ENCODE measurements around the gene MAPK12.

The MAPK12 gene

GRCh38 chr22:50268655-50269113 lies 7.2 kb upstream of the MAPK12 start:
- no peak for DNase-seq (ENCODE audit: low read depth, low spot score)

DNA sequence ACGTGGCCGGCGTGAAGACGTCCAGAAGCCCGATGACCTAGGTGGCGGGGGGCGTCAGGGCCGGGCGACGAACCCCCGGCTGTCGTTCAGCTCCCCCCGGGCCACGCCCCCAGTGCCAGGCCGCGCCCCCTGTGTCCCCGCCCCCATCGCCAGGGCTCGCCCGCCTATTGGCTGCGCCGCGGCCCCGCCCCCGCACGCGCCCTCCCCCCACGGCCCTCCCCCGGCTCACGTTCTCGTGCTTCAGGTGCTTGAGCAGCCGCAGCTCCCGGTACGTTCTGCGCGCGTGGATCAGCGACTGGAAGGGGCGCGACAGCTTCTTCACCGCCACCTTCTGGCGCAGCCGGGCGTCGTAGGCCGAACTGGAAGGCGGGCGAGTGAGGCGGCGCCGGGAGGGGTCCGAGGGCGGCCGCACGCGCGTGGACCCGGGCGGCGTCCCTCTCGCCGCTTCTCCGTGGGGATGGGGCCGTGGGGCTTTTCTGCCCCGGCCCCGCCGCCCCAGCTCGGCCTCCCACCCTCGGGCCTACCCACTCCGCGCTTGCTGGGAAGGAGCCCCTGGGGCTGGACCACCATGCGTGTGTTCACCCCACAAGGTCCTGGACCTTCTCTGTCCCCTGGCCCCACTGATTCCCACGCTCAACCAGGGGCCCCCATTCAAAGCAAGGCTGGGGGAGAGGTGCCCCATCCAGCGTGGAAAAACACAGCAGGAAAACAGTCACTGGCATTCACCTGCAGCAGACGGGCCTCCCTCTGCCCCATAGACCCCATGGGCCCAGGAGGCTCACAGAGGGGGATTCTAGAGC lies 6.3 kb upstream of the MAPK12 start:
- no peak for DNase-seq (ENCODE audit: low read depth, low spot score)

GRCh38 chr22:50266994-50267393 lies 5.5 kb upstream of the MAPK12 start:
- DNase-seq (ENCODE audit: low read depth, low spot score), result no peak

DNA sequence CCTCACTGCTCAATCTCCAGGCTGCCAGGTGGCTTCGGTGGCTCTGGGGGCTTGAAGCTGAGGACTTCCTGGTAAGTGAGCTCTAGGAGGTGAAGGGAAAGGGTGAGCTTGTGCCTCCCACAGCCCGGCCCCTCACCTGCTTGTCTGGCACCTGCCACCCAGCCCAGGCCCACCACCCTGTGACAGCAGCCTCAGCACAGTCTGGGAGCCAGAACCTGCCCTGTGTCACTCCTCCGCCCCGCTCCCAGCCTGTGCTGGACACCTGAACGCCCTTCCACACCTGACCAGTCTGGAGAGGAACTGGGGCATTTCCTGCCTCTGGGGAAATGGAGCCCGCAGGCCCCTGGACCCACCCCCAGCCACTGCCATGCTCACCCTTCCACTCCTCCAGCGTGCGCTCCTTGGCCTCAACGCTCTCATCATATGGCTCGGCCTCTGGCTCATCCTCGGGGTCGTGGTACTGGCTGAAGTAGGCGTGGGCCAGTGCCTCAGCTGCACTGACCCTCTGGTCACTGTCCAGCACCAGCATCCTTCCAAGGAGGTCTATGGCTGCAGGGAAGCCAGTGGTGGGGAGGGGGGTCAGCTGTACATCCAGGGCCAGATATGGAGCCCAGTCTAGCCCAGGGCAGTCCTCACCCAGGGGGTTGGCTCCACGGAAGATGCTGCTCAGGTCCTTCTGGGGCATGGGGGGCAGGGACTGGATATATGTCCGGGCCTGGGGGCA lies 3.6 kb upstream of the MAPK12 start:
- no peak for DNase-seq (ENCODE audit: low read depth, low spot score)

DNA sequence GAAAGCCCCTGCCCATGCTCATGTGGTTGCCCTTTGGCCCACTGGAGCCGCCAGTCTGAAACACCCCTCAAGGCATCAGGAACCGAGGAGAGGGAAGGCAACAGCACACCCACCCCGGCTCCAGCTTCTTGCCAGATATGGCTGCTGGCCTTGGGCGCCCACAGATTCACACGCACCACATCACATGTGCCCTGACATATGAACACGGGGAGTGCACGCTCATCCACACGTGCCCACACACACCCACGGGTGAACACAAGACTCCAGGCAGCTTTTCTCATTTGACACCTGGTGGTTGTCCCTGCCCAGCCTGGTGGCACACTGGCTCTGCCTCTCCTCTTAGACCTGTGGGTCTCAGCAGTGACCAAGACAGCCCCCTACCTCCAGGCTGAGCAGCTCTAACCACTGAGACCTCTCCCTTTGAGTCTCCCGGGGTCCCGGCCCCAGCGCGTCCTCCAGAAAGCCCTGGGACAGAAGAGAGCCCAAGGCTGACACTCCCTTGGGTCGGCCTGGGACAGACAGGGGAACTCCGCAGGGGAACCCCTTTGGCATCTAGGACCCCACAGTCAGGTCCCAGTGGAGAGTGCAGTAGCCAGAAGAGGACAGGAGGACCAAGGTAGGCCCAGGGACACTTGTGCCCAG lies 2.7 kb upstream of the MAPK12 start:
- DNase-seq (ENCODE audit: low read depth, low spot score), result no peak

DNA sequence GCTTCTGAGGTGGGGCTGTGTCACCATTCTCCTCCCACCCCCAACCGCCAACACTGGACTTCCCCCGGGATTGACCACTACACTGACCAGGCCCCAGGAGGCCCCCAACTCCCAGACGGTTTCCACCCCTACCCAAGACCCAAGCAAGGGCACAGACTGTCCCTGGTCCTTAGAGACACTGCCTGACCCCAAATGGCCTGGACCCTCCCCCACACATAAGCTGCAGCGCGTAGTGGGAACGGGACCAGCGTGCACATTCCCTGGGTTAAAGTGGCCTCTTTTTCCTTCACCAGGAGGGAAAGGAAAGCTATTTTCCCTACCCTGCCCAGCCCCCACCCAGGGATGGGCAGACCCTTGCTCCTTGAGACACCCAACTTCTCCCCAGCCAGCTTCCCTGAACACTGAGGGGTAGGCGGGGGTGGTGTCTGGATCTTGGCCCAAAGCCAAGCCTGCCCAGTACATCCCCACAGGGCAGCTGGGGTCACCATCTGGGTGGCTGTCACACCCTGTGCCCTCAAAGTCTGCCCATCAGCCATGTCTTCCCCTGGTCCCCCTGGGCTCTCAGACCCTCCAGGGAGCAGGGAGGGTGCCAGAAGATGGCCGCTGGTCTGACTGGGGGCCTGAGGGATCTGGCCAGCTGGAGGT lies 1.6 kb upstream of the MAPK12 start:
- no peak for DNase-seq (ENCODE audit: low read depth, low spot score)

DNA sequence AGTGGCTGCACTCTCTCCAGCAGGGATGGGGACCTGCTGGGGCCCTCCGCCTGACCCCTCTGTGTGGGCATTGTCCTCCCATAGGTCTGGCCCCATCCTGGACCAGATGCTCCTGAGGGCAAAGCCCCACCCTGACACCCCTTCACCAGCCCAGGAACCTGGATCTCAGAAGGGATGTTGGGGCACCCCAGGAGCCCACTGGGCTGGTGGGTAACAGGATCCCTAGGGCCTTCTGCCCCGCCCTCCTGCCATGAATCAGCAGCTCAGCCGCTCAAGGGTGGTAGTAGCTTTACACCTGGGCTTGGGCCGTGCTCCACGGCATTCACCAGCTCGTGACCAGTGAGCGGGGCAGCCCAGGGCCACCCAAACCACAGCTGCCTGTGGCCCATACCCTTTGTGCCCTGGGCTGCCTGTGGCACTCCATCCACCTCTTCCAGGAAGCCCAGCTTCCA lies 1.0 kb upstream of the MAPK12 start:
- DNase-seq (ENCODE audit: low read depth, low spot score), result no peak

- no peak for DNase-seq (ENCODE audit: low read depth, low spot score)
Observed at GRCh38 chr22:50260801-50261614, 475 bp downstream of the MAPK12 start.

- DNase-seq (ENCODE audit: low read depth, low spot score), result no peak
Observed at GRCh38 chr22:50260434-50260800, 1.1 kb downstream of the MAPK12 start.

- DNase-seq (ENCODE audit: low read depth, low spot score), result no peak
Observed at GRCh38 chr22:50259302-50259701, 2.2 kb downstream of the MAPK12 start.

DNA sequence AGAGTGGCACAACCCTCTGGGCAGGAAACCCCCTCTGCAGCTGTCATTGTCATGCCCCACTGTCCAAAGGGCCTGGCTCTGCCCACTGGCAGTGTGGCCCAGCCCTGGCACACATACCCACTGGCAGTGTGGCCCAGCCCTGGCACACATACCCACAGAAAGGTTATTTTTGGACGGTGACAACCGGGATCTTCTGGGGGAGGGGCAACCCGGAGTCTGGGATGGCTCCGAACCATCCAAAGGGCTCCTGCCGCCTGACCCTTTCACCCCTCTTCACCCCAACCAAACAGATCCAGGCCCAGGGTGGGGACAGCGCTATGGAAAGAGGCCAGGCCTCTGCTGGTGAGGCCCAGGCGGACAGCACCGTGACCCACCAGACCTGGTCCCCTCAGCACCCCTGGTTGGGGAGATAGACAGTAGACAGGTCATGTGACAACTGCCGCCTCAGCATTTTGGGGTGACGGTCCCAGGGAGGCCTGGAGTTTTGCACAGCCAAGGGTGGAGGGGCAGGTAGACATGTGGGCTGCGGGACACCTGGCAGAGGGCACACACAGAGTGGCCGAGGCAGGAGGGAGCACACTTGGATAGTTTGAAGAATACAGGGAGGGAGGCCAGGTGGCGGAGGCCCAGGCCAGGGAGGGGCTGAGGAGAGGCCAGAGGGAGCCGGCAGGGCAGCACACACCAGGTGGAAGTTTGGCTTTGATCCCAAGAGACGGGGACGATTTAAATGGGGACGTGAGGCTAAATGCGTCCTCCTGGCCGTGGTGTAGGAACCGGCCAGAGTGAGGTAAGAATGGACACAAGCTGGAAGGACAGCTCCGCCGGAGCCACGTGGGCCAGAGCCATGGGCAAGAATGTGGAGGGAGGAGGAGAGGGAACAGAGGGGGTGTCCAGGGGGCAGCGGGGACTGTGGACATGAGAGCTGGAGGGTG lies 2.9 kb downstream of the MAPK12 start:
- no peak for DNase-seq (ENCODE audit: low read depth, low spot score)

GRCh38 chr22:50257451-50258360 lies 3.8 kb downstream of the MAPK12 start:
- no peak for DNase-seq (ENCODE audit: low read depth, low spot score)

DNA sequence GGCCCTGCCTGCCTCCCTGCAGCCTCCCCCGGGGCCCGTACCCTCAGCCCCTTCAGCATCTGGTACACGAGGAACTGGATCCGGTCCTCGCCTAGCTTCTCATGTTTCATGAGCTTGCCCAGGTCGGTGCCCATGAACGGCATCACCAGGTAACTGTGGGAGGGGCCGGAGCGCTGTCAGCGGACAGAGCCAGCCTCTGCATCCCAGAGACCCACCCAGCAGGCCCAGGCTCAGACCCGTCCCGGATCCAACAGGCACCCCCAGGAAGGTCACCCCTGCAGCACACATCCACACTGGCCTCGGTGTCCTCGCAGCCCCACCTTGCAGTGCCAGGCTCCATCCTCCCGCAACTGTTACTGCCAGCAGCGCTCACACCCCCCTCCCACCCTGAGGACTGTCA lies 4.4 kb downstream of the MAPK12 start:
- no peak for DNase-seq (ENCODE audit: low read depth, low spot score)

- no peak for DNase-seq (ENCODE audit: low read depth, low spot score)
Observed at GRCh38 chr22:50256258-50256862, 5.1 kb downstream of the MAPK12 start.

DNA sequence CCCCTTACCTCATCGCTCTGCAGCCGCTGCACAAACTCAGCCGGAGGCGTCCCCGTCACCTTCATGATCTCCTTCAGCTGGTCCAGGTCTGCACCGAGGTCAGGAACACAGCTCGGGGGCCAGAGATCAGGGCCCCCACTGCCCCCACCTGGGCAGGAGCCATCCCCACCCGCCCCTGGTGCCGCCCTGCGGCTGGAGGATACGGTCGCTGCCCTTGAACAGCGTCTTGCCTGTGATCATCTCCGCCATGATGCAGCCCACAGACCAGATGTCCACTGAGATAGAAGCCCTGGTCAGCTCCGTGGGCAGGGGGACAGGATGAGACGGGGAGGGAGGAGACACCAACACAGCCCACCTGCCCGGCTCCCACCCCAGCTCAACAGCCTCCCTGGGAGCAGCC lies 5.9 kb downstream of the MAPK12 start:
- DNase-seq (ENCODE audit: low read depth, low spot score), result no peak

GRCh38 chr22:50255099-50255498 lies 6.4 kb downstream of the MAPK12 start:
- no peak for DNase-seq (ENCODE audit: low read depth, low spot score)

- DNase-seq (ENCODE audit: low read depth, low spot score), result no peak
Observed at GRCh38 chr22:50253941-50254340, 7.5 kb downstream of the MAPK12 start.

- DNase-seq (ENCODE audit: low read depth, low spot score), result no peak
Observed at GRCh38 chr22:50253046-50253915, 8.2 kb downstream of the MAPK12 start.
